Esophagus squamous epithelium (tissue), 5 donors: ENCODE results near the gene NET1. TPM values are rescaled to one million over a fixed set of nuclear protein-coding genes. Genes with fewer than 3 reads are reported as not detected.

Experiments
- DNase-seq: peaks from one replicate; lab custom pipeline; 2025; lab: John Stamatoyannopoulos, UW
- H3K27ac ChIP-seq, 4 donors: fragments of 200-600 bp; sonication (generic); one replicate each; pipeline ENCODE4 v1.5.1; 2016 to 2019; ENCODE audit warnings: mild to moderate bottlenecking in 1 of 4
- H3K27me3 ChIP-seq, 4 donors: fragments of 200-600 bp; sonication (generic); 1 replicate in 3 of 4; 2 replicates in 1 of 4; pipeline versions ENCODE4 v1.5.1 to v1.6.0; 2017 to 2021; ENCODE audit warnings: antibody characterized with exemption in 1 of 4
- H3K36me3 ChIP-seq, 3 donors: fragments of 200-600 bp; sonication (generic); one replicate each; pipeline ENCODE4 v1.5.1; 2016 to 2019
- H3K4me1 ChIP-seq, 3 donors: fragments of 200-600 bp; sonication (generic); one replicate each; pipeline ENCODE4 v1.5.1; 2017 to 2019
- H3K4me3 ChIP-seq, 4 donors: fragments of 200-600 bp; sonication (generic); 1 replicate in 3 of 4; 2 replicates in 1 of 4; pipeline ENCODE4 v1.5.1; 2016 to 2019; ENCODE audit warnings: mild to moderate bottlenecking in 2 of 4, moderate library complexity in 1 of 4
- H3K9me3 ChIP-seq, 3 donors: fragments of 200-600 bp; sonication (generic); one replicate each; pipeline ENCODE4 v1.5.1; 2016 to 2019
- CTCF ChIP-seq, 6 experiments: fragments of 450-650 bp in 4 of 6; fragments of 200-600 bp in 2 of 6; sonication (generic) in 2 of 6; IDR thresholded peaks; one replicate each; pipeline ENCODE4 v1.5.1; 2016 to 2019; ENCODE audit warnings: antibody characterized with exemption in 6 of 6, mild to moderate bottlenecking in 4 of 6, moderate library complexity in 4 of 6
- POLR2A ChIP-seq, 4 donors: fragments of 450-650 bp; IDR thresholded peaks; one replicate each; pipeline ENCODE4 v1.6.1; 2017; ENCODE audit warnings: antibody characterized with exemption in 4 of 4, mild to moderate bottlenecking in 4 of 4, moderate library complexity in 3 of 4
- WGBS, 2 donors: methylation state at CpG; one replicate each; pipeline ENCODE4 v1.1.5; 2018; 5-methylcytosine and 5-hydroxymethylcytosine counted together
- intact Hi-C: fragments of 100-400 bp; cut with DNase I; formaldehyde crosslinking; loops from one replicate; pipeline ENCODE4 v1.15.0; 2022
- total RNA-seq, 4 donors: library from RNA; depleted of rRNA; stranded (reverse); fragments of >200 nt; gene quantifications; one replicate each; pipeline ENCODE4 v1.1.0, GENCODE V29; 2016
- donor health status: DM: yes; HTN: yes; CAD: no.

The NET1 gene
- total RNA-seq, 4 donors from 2014 or later: 77.8 to 170 (median 107) TPM

- intact Hi-C loops: no loop called here
- Histone ChIP-seq H3K36me3 (no peaks in the 10 kb centered on the region), H3K27ac (peak overlapping the region in 2 of 4 donors; percentile 16 to 36), H3K4me1 (peaks cover 0 to 40% (median 8%) of the 10 kb centered on the region in 3 donors), H3K4me3 (peak overlapping the region in 1 of 4 donors; percentile 21), H3K9me3 (no peaks in the 10 kb centered on the region), H3K27me3 (no peaks in the 10 kb centered on the region)
- TF ChIP-seq CTCF (IDR thresholded peaks at IDR 0.05) (no peak), POLR2A (IDR thresholded peaks at IDR 0.05) (no peak)
- DNase-seq: no peak
- WGBS, 2 donors: 66 to 69% methylated on average over 9 to 13 of the region's 13 CpGs
Measured at GRCh38 chr10:5476918-5477525, 64.7 kb downstream of the NET1 start.

DNA sequence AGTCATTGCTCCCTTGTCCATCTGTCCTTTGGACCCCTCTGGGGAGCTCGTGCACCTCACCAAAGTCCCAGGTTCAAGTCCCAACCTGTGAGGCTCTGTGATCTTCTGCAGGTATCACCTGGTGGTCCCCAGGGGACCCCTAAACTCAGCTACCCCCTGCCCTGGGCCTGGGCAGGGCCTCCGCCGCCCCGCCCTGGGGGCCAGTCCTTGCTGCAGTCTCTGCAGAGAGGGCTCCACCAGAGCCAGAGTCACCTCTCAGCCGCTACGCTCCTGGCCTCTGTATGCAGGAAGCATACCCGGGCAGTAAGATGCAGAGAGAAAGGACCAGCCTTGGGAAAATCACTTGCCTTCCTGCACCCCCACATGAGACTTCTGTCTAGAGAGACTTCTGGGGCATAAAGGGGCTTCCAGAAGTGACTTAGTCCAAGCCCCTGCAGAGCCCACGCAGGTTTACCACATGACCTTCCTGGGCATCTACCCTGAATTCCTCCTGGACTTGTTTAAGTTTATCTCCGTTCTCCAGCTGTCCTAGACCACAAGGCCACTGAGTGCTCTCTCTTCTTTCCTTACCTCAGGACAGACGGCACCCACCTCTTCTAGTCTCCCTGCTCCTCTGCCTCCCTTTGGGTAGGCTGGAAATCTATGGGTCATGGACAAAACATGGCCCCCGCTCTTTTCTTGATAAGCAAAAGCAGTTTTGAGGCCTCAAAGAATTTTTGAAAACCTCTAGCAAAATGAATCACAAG, 65.8 kb downstream of the NET1 start:
- H3K27me3 ChIP-seq: no peaks in the 10 kb centered on the region
- peaks cover 0 to 40% (median 8%) of the 10 kb centered on the region in 3 donors for H3K4me1 ChIP-seq
- no peak overlapping the region for H3K4me3 ChIP-seq
- H3K27ac ChIP-seq: peak overlapping the region in 2 of 4 donors; percentile 16 to 36
- 83 to 89% methylated on average over 4 to 8 of the region's 11 CpGs for WGBS, 2 donors
- DNase-seq: no peak
- intact Hi-C loops: no loop called here
- no peaks in the 10 kb centered on the region for H3K36me3 ChIP-seq
- peaks cover 0 to 6% (median 1%) of the 10 kb centered on the region in 3 donors for H3K9me3 ChIP-seq
- TF ChIP-seq CTCF (IDR thresholded peaks at IDR 0.05) (no peak), POLR2A (IDR thresholded peaks at IDR 0.05) (no peak)

GRCh38 chr10:5478694-5479305, 66.4 kb downstream of the NET1 start:
- Histone ChIP-seq H3K27ac (no peak overlapping the region), H3K4me1 (peaks cover 0 to 40% (median 8%) of the 10 kb centered on the region in 3 donors), H3K9me3 (peaks cover 0 to 10% (median 8%) of the 10 kb centered on the region in 3 donors), H3K4me3 (no peak overlapping the region), H3K36me3 (no peaks in the 10 kb centered on the region), H3K27me3 (no peaks in the 10 kb centered on the region)
- WGBS, 2 donors: 90 to 94% methylated on average over 11 to 14 of the region's 18 CpGs
- TF ChIP-seq CTCF (IDR thresholded peaks at IDR 0.05): no peak
- TF ChIP-seq POLR2A (IDR thresholded peaks at IDR 0.05): no peak
- intact Hi-C loops: no loop called here
- DNase-seq: no peak

DNA sequence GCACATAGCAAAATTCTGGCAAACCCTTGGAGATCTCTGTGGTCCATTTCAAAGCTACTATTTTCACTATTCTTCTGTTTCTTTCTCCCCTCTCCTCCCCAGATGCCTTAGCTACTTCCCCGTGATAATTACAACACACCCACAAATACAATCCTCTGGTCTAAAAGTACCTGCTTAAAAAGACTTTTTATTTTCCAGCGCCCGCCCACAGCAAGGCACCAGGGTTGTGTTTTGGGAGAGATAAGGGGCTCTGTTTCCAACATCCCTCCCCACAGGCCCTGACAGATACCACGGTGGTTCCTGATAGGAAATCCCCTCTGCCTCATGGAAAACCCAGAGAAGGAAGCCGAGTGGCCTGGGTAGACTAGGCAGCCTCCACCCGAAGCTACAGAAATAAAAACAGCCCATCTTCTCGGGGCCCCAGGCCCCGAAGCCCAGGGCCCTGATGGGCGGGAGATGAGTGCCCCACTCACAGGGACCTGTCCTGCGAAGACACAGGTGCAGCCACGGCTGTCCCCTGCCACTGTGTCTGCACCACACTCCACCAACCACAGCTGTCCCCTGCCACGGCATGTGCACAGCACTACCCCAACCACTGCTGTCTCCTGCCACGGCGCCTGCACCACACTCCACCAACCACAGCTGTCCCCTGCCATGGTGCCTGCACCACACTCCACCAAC, 67.3 kb downstream of the NET1 start:
- WGBS, 2 donors: 52 to 72% methylated on average over 4 to 6 of the region's 14 CpGs
- H3K27me3 ChIP-seq: no peaks in the 10 kb centered on the region
- H3K9me3 ChIP-seq: peaks cover 0 to 10% (median 8%) of the 10 kb centered on the region in 3 donors
- H3K4me3 ChIP-seq: no peak overlapping the region
- peaks cover 0 to 40% (median 8%) of the 10 kb centered on the region in 3 donors for H3K4me1 ChIP-seq
- TF ChIP-seq POLR2A (IDR thresholded peaks at IDR 0.05) (no peak), CTCF (IDR thresholded peaks at IDR 0.05) (no peak)
- DNase-seq: no peak
- intact Hi-C loops: no loop called here
- H3K27ac ChIP-seq: no peak overlapping the region
- no peaks in the 10 kb centered on the region for H3K36me3 ChIP-seq
